GM19025 (cell line): Measurements from ENCODE around the gene MAD1L1.

Experiments
- ATAC-seq: cut with Tn5 transposase; IDR thresholded peaks from one replicate; pipeline ENCODE4 v1.9.1; 2021; ENCODE audit warnings: mild to moderate bottlenecking, low read depth, moderate library complexity; ENCODE audit not compliant: unreplicated experiment

MAD1L1 gene

GRCh38 chr7:2108501-2109250 lies 124.1 kb downstream of the MAD1L1 start:
- no peak for ATAC-seq

DNA sequence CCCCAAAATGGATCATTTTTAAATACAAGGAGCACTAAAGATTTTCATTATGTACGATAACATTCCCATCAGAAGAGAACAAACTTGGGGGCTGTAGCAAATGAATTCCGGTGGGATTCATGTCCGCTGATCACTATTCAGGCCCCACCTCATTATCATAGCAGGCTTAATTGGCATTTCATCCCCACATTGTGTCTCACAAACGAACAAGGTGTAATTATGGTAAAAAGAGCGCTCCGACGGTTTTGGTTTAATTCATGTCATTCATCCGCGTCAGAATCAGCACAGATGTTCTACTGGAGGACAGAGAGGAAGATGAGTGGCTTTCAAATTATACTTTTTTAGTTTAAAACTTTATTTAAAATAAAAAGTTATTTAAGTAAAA lies 124.7 kb downstream of the MAD1L1 start:
- no peak for ATAC-seq

GRCh38 chr7:2107386-2108070 lies 125.2 kb downstream of the MAD1L1 start:
- ATAC-seq: no peak

- ATAC-seq: no peak
These were observed 125.8 kb downstream of the MAD1L1 start for GRCh38 chr7:2106924-2107323.

- no peak for ATAC-seq
These were observed 126.3 kb downstream of the MAD1L1 start for GRCh38 chr7:2106440-2106839.

GRCh38 chr7:2105917-2106316 lies 126.8 kb downstream of the MAD1L1 start:
- no peak for ATAC-seq

GRCh38 chr7:2105280-2105679 lies 127.5 kb downstream of the MAD1L1 start:
- ATAC-seq: no peak

- ATAC-seq: no peak
These were observed 128.0 kb downstream of the MAD1L1 start for GRCh38 chr7:2104716-2105115.

GRCh38 chr7:2104107-2104710 lies 128.5 kb downstream of the MAD1L1 start:
- no peak for ATAC-seq

- no peak for ATAC-seq
These were observed 129.5 kb downstream of the MAD1L1 start for GRCh38 chr7:2103071-2103898.

- no peak for ATAC-seq
These were observed 130.4 kb downstream of the MAD1L1 start for GRCh38 chr7:2102375-2102723.

DNA sequence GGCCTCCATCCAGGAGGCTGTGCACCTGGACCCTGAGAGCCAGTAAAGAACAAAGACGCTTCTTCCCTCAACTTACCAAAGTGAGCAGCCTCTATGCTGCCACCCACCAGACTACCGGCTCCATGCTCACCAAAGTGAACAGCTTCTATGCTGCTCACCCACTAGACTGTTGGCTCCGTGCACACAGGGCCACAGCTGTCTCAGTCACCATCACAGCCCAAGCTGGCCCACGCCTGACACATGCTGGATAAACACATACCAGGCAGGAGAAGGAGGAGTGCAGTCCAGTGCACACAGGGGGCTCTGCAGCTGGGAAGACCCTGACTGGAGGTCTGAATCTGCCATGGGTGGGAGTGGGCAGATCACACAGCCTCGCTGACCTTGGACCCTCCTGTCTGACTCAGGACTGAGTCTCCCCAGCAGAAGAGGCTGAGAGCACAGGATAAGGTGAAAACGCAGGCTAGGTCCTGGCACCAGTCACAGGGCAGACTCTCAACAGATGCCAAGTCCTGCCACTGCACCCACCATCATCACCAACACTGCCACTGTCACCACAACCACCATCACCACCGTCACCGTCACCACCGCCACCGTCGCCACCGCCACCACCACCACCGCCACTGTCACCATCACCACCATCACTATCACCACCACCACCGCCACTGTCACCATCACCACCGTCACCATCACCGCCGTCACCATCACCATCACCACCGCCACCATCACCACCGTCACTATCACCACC lies 130.9 kb downstream of the MAD1L1 start:
- no peak for ATAC-seq

- peak; percentile 44 for ATAC-seq
These were observed 132.2 kb downstream of the MAD1L1 start for GRCh38 chr7:2100278-2101208.

GRCh38 chr7:2099048-2099957 lies 133.4 kb downstream of the MAD1L1 start:
- ATAC-seq: no peak

- ATAC-seq: no peak
These were observed 134.2 kb downstream of the MAD1L1 start for GRCh38 chr7:2098496-2098895.

- no peak for ATAC-seq
These were observed 134.7 kb downstream of the MAD1L1 start for GRCh38 chr7:2098056-2098455.

GRCh38 chr7:2097492-2097891 lies 135.3 kb downstream of the MAD1L1 start:
- no peak for ATAC-seq

GRCh38 chr7:2096692-2097387 lies 135.9 kb downstream of the MAD1L1 start:
- ATAC-seq: no peak
